ENCODE results near the gene YIPF6. TPM values are rescaled to one million over a fixed set of nuclear protein-coding genes. Genes with fewer than 3 reads are reported as not detected.
"Not testable (repeated sequence)": the region's sequence is repeated elsewhere in the genome, so short reads cannot be mapped to it uniquely, and the experiment has no call there.

The YIPF6 gene
- total RNA-seq, 1 donor: 27.1 TPM

DNA sequence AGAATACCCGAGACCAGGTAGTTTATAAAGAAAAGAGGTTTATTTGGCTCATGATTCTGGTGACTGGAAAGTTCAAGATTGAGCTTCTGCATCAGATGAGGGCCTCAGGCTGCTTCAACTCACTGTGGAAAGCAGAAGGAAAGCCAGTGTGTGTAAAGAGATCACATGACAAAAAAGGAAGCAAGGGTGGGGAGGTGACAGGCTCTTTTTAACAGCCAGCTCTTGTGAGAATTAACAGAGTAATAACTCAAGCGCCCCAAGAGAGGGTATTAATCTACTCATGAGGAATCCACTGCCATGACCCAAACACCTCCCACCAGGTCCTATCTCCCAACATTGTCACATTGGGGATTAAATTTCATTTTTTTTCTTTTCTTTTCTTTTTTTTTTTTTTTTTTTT is 6.3 kb upstream of the YIPF6 start:
- Histone ChIP-seq H3K4me2 (ENCODE audit: insufficient read depth, low read length) (no peak overlapping the region), H4K20me1 (ENCODE audit: insufficient read depth, low read length) (no peaks in the 10 kb centered on the region), H3K4me3 (ENCODE audit: insufficient read depth, low read length) (no peak overlapping the region), H3K9me3 (ENCODE audit: low read depth, low read length) (no peaks in the 10 kb centered on the region), H2AFZ (ENCODE audit: low read length) (no peak overlapping the region), H3K4me1 (ENCODE audit: insufficient read depth, low read length) (no peaks in the 10 kb centered on the region), H3K27ac (ENCODE audit: low read depth, low read length) (no peak overlapping the region), H3K36me3 (ENCODE audit: insufficient read depth, low read length) (no peaks in the 10 kb centered on the region), H3K79me2 (ENCODE audit: insufficient read depth, low read length) (no peaks in the 10 kb centered on the region), H3K27me3 (ENCODE audit: insufficient read depth, low read length) (peaks cover 10% of the 10 kb centered on the region)
- no peak for DNase-seq (ENCODE audit: insufficient read length, low spot score, missing footprints)
- TF ChIP-seq, protein P1, sequence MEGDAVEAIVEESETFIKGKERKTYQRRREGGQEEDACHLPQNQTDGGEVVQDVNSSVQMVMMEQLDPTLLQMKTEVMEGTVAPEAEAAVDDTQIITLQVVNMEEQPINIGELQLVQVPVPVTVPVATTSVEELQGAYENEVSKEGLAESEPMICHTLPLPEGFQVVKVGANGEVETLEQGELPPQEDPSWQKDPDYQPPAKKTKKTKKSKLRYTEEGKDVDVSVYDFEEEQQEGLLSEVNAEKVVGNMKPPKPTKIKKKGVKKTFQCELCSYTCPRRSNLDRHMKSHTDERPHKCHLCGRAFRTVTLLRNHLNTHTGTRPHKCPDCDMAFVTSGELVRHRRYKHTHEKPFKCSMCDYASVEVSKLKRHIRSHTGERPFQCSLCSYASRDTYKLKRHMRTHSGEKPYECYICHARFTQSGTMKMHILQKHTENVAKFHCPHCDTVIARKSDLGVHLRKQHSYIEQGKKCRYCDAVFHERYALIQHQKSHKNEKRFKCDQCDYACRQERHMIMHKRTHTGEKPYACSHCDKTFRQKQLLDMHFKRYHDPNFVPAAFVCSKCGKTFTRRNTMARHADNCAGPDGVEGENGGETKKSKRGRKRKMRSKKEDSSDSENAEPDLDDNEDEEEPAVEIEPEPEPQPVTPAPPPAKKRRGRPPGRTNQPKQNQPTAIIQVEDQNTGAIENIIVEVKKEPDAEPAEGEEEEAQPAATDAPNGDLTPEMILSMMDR (IDR thresholded peaks at IDR 0.05; ENCODE audit: extremely low read depth, low read depth, low read length): no peak

DNA sequence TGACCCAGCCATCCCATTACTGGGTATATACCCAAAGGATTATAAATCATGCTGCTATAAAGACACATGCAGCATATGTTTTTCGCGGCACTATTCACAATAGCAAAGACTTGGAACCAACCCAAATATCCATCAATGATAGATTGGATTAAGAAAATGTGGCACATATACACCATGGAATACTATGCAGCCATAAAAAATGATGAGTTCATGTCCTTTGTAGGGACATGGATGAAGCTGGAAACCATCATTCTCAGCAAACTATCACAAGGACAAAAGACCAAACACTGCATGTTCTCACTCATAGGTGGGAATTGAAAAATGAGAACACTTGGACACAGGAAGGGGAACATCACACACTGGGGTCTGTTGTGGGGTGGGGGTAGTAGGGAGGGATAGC is 5.1 kb upstream of the YIPF6 start:
- not testable (repeated sequence) for H3K4me2 ChIP-seq (ENCODE audit: insufficient read depth, low read length); H3K4me3 ChIP-seq (ENCODE audit: insufficient read depth, low read length); H3K36me3 ChIP-seq (ENCODE audit: insufficient read depth, low read length); H2AFZ ChIP-seq (ENCODE audit: low read length); H4K20me1 ChIP-seq (ENCODE audit: insufficient read depth, low read length); H3K4me1 ChIP-seq (ENCODE audit: insufficient read depth, low read length); DNase-seq (ENCODE audit: insufficient read length, low spot score, missing footprints); H3K79me2 ChIP-seq (ENCODE audit: insufficient read depth, low read length); H3K9me3 ChIP-seq (ENCODE audit: low read depth, low read length); H3K27ac ChIP-seq (ENCODE audit: low read depth, low read length)
- peaks cover 10% of the 10 kb centered on the region for H3K27me3 ChIP-seq (ENCODE audit: insufficient read depth, low read length)

- H3K27ac ChIP-seq (ENCODE audit: low read depth, low read length): peak overlapping the region; percentile 89
- H3K4me3 ChIP-seq (ENCODE audit: insufficient read depth, low read length): peak overlapping the region; percentile 86
- peak overlapping the region; percentile 94 for H2AFZ ChIP-seq (ENCODE audit: low read length)
- TF ChIP-seq, protein P1 (IDR thresholded peaks at IDR 0.05; ENCODE audit: extremely low read depth, low read depth, low read length): peak; percentile 8
- H3K36me3 ChIP-seq (ENCODE audit: insufficient read depth, low read length): no peaks in the 10 kb centered on the region
- DNase-seq (ENCODE audit: insufficient read length, low spot score, missing footprints): no peak
- H3K4me1 ChIP-seq (ENCODE audit: insufficient read depth, low read length): peaks cover 5% of the 10 kb centered on the region
- no peaks in the 10 kb centered on the region for H3K9me3 ChIP-seq (ENCODE audit: low read depth, low read length)
- H3K27me3 ChIP-seq (ENCODE audit: insufficient read depth, low read length): peaks cover 3% of the 10 kb centered on the region
- H4K20me1 ChIP-seq (ENCODE audit: insufficient read depth, low read length): peaks cover 5% of the 10 kb centered on the region
- H3K4me2 ChIP-seq (ENCODE audit: insufficient read depth, low read length): peak overlapping the region; percentile 81
- H3K79me2 ChIP-seq (ENCODE audit: insufficient read depth, low read length): peaks cover 42% of the 10 kb centered on the region
Measured at GRCh38 chrX:68498044-68498507, 775 bp upstream of the YIPF6 start.

GRCh38 chrX:68499543-68500504 is 973 bp downstream of the YIPF6 start:
- H3K4me3 ChIP-seq (ENCODE audit: insufficient read depth, low read length): peak overlapping the region; percentile 86
- TF ChIP-seq, protein P1 (IDR thresholded peaks at IDR 0.05; ENCODE audit: extremely low read depth, low read depth, low read length): no peak
- H3K4me1 ChIP-seq (ENCODE audit: insufficient read depth, low read length): peaks cover 8% of the 10 kb centered on the region
- no peak for DNase-seq (ENCODE audit: insufficient read length, low spot score, missing footprints)
- no peaks in the 10 kb centered on the region for H3K27me3 ChIP-seq (ENCODE audit: insufficient read depth, low read length)
- H3K9me3 ChIP-seq (ENCODE audit: low read depth, low read length): no peaks in the 10 kb centered on the region
- H3K27ac ChIP-seq (ENCODE audit: low read depth, low read length): peak overlapping the region; percentile 89
- peak overlapping the region; percentile 81 for H3K4me2 ChIP-seq (ENCODE audit: insufficient read depth, low read length)
- H3K79me2 ChIP-seq (ENCODE audit: insufficient read depth, low read length): peaks cover 55% of the 10 kb centered on the region
- H2AFZ ChIP-seq (ENCODE audit: low read length): no peak overlapping the region
- H4K20me1 ChIP-seq (ENCODE audit: insufficient read depth, low read length): peaks cover 10% of the 10 kb centered on the region
- H3K36me3 ChIP-seq (ENCODE audit: insufficient read depth, low read length): no peaks in the 10 kb centered on the region

Measured in osteoblast (primary cell).